MM.1S (cell line): ENCODE results near the gene GBX1.

ENCODE experiments used
- DNase-seq: peaks from one replicate; pipeline ENCODE4 v3.0.0-alpha.2; 2015
- H2AFZ ChIP-seq: fragments of 300-600 bp; sonication (generic); 2 replicates; pipeline ENCODE4 v1.6.0; 2016; ENCODE audit warnings: antibody characterized with exemption, low read length
- H3F3A ChIP-seq: fragments of 300-600 bp; sonication (generic); 2 replicates; pipeline ENCODE4 v1.6.1; 2016; ENCODE audit warnings: mild to moderate bottlenecking, antibody characterized with exemption, low read length, moderate library complexity, mixed read lengths; ENCODE audit not compliant: insufficient read depth
- H3K27ac ChIP-seq: fragments of 300-600 bp; sonication (generic); 2 replicates; pipeline ENCODE4 v1.5.1; 2016; ENCODE audit warnings: mild to moderate bottlenecking, low read length
- H3K27me3 ChIP-seq: fragments of 300-600 bp; sonication (generic); replicated peaks from 2 replicates; pipeline ENCODE4 v1.6.0; 2016; ENCODE audit warnings: low read length; ENCODE audit not compliant: insufficient read depth
- H3K36me3 ChIP-seq: fragments of 300-600 bp; sonication (generic); replicated peaks from 2 replicates; pipeline ENCODE4 v1.6.1; 2016; ENCODE audit warnings: mild to moderate bottlenecking, low read length, mixed read lengths; ENCODE audit not compliant: insufficient read depth
- H3K4me1 ChIP-seq: fragments of 300-600 bp; sonication (generic); 2 replicates; pipeline ENCODE4 v1.6.1; 2016; ENCODE audit warnings: low read length, mixed read lengths
- H3K4me2 ChIP-seq: fragments of 300-600 bp; sonication (generic); 2 replicates; pipeline ENCODE4 v1.6.0; 2016; ENCODE audit warnings: low read depth, low read length
- H3K4me3 ChIP-seq: fragments of 300-600 bp; sonication (generic); 2 replicates; pipeline ENCODE4 v1.5.1; 2016; ENCODE audit warnings: low read length, mixed read lengths
- H3K79me2 ChIP-seq: fragments of 300-600 bp; sonication (generic); 2 replicates; pipeline ENCODE4 v1.6.1; 2016; ENCODE audit warnings: mixed run types, low read length, mixed read lengths
- H3K9ac ChIP-seq: fragments of 300-600 bp; sonication (generic); 2 replicates; pipeline ENCODE4 v1.6.1; 2016; ENCODE audit warnings: low read length, mixed read lengths
- H3K9me2 ChIP-seq: fragments of 300-600 bp; sonication (generic); replicated peaks from 2 replicates; pipeline ENCODE4 v1.6.1; 2016; ENCODE audit warnings: mild to moderate bottlenecking, low read length, mixed read lengths; ENCODE audit not compliant: insufficient read depth
- H3K9me3 ChIP-seq: fragments of 300-600 bp; sonication (generic); replicated peaks from 2 replicates; pipeline ENCODE4 v1.6.1; 2016; ENCODE audit warnings: mild to moderate bottlenecking, low read length, mixed read lengths; ENCODE audit not compliant: insufficient read depth
- H4K20me1 ChIP-seq: fragments of 300-600 bp; sonication (generic); 2 replicates; pipeline ENCODE4 v1.6.1; 2016; ENCODE audit warnings: mild to moderate bottlenecking, low read length, moderate library complexity, mixed read lengths; ENCODE audit not compliant: insufficient read depth
- EZH2 ChIP-seq: fragments of 300-600 bp; sonication (generic); optimal IDR thresholded peaks from 2 replicates; pipeline ENCODE3; 2017; ENCODE audit warnings: low read depth, mild to moderate bottlenecking, antibody characterized with exemption, low read length, mixed read lengths
- EZH2phosphoT487 ChIP-seq: fragments of 300-600 bp; sonication (generic); IDR thresholded peaks from 2 replicates; pipeline ENCODE4 v1.6.1; 2018; ENCODE audit warnings: antibody characterized with exemption, low read length
- TF ChIP-seq, protein P1 (sequence below): fragments of 300-600 bp; sonication (generic); IDR thresholded peaks from 2 replicates; pipeline ENCODE4 v1.5.1; 2016; ENCODE audit warnings: antibody characterized with exemption, low read length, mixed read lengths

GBX1 gene

DNA sequence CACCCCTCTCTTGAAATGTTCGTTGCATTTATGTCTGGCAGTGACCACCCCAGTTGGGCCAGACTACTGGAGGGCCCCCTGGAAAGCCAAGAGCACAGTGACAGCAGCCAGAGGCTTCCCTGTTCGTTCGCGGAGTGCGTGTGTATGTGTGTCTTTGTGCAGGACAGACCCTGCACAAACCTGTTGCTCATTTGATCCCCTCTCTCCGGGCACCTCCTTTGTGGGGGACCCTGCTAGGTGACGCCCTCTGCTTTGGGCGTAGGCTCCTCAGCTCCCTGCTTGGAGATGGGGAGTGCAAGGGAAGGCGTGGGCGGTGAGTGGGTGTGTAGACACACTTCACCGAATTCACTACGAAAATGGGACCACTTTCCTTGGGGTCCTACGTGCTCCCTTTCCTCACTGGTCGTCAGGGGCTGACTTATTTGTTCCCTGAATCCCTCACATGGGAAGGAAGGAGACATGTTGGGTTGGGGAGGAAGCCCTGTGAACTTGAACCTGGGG is 42.5 kb downstream of the GBX1 start:
- Histone ChIP-seq H3K9ac (no peak overlapping the region), H3K4me1 (no peaks in the 10 kb centered on the region), H3K27ac (no peak overlapping the region), H3F3A (no peaks in the 10 kb centered on the region), H3K27me3 (no peaks in the 10 kb centered on the region), H2AFZ (no peak overlapping the region), H3K79me2 (no peaks in the 10 kb centered on the region), H4K20me1 (no peaks in the 10 kb centered on the region), H3K9me3 (no peaks in the 10 kb centered on the region), H3K9me2 (no peaks in the 10 kb centered on the region), H3K4me3 (no peak overlapping the region), H3K36me3 (no peaks in the 10 kb centered on the region), H3K4me2 (no peak overlapping the region)
- no peak for DNase-seq
- TF ChIP-seq EZH2phosphoT487 (no peak), EZH2 (no peak)
- TF ChIP-seq, protein P1, sequence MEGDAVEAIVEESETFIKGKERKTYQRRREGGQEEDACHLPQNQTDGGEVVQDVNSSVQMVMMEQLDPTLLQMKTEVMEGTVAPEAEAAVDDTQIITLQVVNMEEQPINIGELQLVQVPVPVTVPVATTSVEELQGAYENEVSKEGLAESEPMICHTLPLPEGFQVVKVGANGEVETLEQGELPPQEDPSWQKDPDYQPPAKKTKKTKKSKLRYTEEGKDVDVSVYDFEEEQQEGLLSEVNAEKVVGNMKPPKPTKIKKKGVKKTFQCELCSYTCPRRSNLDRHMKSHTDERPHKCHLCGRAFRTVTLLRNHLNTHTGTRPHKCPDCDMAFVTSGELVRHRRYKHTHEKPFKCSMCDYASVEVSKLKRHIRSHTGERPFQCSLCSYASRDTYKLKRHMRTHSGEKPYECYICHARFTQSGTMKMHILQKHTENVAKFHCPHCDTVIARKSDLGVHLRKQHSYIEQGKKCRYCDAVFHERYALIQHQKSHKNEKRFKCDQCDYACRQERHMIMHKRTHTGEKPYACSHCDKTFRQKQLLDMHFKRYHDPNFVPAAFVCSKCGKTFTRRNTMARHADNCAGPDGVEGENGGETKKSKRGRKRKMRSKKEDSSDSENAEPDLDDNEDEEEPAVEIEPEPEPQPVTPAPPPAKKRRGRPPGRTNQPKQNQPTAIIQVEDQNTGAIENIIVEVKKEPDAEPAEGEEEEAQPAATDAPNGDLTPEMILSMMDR = no peak

DNA sequence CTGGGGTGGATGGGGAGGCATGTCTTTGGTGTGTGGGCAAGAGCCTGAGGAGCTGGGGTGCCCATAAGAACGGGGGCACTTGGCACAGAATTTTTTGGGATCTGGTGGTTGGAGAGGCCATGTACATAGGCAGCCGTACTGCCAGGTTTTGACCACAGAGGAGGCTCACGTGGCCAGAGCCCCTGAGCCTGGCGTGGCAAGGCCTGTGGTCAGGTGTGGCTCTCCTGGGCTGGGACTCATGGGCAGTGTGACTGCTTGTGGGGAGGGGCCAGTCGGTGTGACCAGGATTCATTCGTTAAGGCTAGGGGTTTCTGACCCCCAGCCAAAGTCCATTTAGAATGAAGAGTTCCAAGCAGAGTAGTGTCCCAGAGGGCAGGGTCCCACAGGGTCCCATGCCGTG is 43.0 kb downstream of the GBX1 start:
- Histone ChIP-seq H3K9me2 (no peaks in the 10 kb centered on the region), H3K4me1 (no peaks in the 10 kb centered on the region), H3K9ac (no peak overlapping the region), H3K79me2 (no peaks in the 10 kb centered on the region), H3K9me3 (no peaks in the 10 kb centered on the region), H3F3A (no peaks in the 10 kb centered on the region), H3K4me2 (no peak overlapping the region), H3K4me3 (no peak overlapping the region), H3K36me3 (no peaks in the 10 kb centered on the region), H4K20me1 (no peaks in the 10 kb centered on the region), H3K27me3 (no peaks in the 10 kb centered on the region), H2AFZ (no peak overlapping the region), H3K27ac (no peak overlapping the region)
- DNase-seq = no peak
- TF ChIP-seq EZH2phosphoT487 (no peak), EZH2 (no peak)

DNA sequence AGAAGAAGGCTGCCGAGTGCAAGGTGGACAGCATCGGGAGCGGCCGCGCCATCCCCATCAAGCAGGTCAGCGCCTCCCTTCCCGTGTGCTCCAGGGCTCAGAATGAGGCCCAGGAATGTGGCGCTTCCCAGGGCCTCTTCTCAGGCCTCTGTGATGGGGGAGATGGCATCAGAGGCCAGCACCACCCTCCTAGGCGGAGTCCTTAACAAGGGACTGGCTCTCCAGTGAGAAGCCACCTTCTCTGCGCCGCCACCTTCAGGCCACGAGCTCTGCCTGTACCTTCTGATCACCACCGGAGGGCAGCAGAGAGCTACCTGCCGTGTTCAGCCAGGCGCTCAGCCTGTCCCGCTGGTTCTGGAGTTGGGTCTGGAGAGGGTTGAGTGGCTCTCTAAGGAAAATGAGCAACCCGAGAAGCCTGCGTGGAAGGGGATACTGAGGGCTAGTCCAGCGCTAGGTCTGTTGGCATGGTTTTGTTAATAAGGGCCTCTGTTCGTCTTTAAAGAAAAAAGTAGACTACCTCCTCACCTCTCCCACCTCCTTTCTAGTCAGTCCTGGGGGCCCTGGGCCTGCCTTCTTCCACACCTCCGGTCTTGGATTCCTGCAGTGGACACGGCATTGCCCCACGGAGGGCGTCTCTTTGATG is 43.6 kb downstream of the GBX1 start:
- Histone ChIP-seq H3K9ac (no peak overlapping the region), H3K27me3 (no peaks in the 10 kb centered on the region), H3K9me3 (no peaks in the 10 kb centered on the region), H3F3A (no peaks in the 10 kb centered on the region), H2AFZ (no peak overlapping the region), H3K27ac (no peak overlapping the region), H4K20me1 (no peaks in the 10 kb centered on the region), H3K36me3 (no peaks in the 10 kb centered on the region), H3K4me1 (no peaks in the 10 kb centered on the region), H3K79me2 (no peaks in the 10 kb centered on the region), H3K4me2 (no peak overlapping the region), H3K9me2 (no peaks in the 10 kb centered on the region), H3K4me3 (no peak overlapping the region)
- no peak for TF ChIP-seq EZH2phosphoT487
- TF ChIP-seq, protein P1 = peak; percentile 100
- DNase-seq = peak; percentile 82

DNA sequence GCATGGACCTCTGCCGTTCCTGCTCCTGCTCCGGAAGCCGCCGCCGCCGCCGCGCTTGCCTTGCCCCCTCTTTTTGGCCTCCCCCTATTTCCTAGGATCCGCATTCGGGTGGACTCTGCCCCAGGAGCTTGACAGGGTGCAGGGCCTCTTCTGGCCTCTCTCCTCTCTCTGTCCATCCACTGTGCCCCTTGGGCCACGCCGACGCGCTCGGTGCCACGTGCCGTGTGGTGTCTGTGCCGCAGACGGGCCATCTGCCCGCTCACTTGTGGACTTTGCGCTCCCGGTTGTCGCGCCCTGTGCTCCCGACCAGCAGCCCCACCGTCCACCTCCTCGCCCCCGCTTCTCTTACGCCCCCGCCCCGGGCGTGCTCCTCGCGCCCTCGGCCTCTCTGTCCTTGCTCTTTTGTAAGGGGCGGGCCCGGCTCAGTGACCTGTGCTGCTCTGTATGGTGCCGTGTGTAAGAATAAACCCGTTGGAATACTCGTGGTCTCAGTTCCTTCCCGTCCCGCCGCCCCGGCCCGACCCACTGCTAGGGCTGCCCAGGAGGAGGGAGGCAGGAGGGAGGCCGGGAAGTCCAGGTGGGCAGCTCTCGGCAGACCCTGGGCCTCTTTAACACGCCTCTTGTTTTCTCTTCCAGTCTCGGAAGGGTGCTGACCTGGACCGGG is 44.2 kb downstream of the GBX1 start:
- no peaks in the 10 kb centered on the region for H4K20me1 ChIP-seq

More for the DNA sequence above, 44.2 kb downstream of the GBX1 start:
- Histone ChIP-seq H3K9ac (no peak overlapping the region), H3K4me3 (no peak overlapping the region), H3K9me3 (no peaks in the 10 kb centered on the region), H3K27ac (no peak overlapping the region), H2AFZ (no peak overlapping the region), H3K36me3 (no peaks in the 10 kb centered on the region), H3F3A (no peaks in the 10 kb centered on the region), H3K9me2 (no peaks in the 10 kb centered on the region), H3K79me2 (no peaks in the 10 kb centered on the region), H3K27me3 (no peaks in the 10 kb centered on the region), H3K4me2 (no peak overlapping the region), H3K4me1 (no peaks in the 10 kb centered on the region)
- TF ChIP-seq EZH2phosphoT487 (no peak), EZH2 (no peak)
- TF ChIP-seq, protein P1 = no peak
- DNase-seq = no peak
